Right lobe of liver (tissue), 4 donors: ENCODE results near the gene PEMT.

ENCODE experiments used
- CTCF ChIP-seq, 4 donors: fragments of 200-600 bp in 3 of 4; fragments of 450-650 bp in 1 of 4; IDR thresholded peaks; one replicate each; pipeline versions ENCODE4 v1.5.1 to v1.8.0; 2016 to 2022; ENCODE audit warnings: antibody characterized with exemption in 4 of 4, mild to moderate bottlenecking in 2 of 4
- POLR2A ChIP-seq: fragments of 450-650 bp; IDR thresholded peaks from one replicate; pipeline ENCODE4 v1.6.1; 2017; ENCODE audit warnings: antibody characterized with exemption, mild to moderate bottlenecking
- donor health status: DM: no; HTN: no; CAD: no.
- donor health status: DM: no; HTN: no; CAD: no.
- donor health status: DM: no; HTN: yes; CAD: no.

GRCh38 chr17:17492085-17492484 lies 99.4 kb downstream of the PEMT start:
- no peak for TF ChIP-seq CTCF (IDR thresholded peaks at IDR 0.05)
- TF ChIP-seq POLR2A, result no peak
